Inferior parietal cortex (tissue), 1 donor: ENCODE results near the gene ZFYVE28.

Experiments used
- DNase-seq: peaks from one replicate; pipeline ENCODE4 v3.0.0-alpha.2; 2016; ENCODE audit errors: extremely low spot score

The ZFYVE28 gene

GRCh38 chr4:2368746-2369437, 49.6 kb downstream of the ZFYVE28 start:
- no peak for DNase-seq

- no peak for DNase-seq
These were observed 50.8 kb downstream of the ZFYVE28 start for GRCh38 chr4:2367626-2368025.

- DNase-seq: peak; percentile 57
These were observed 51.9 kb downstream of the ZFYVE28 start for GRCh38 chr4:2366252-2367192.

- no peak for DNase-seq
These were observed 52.6 kb downstream of the ZFYVE28 start for GRCh38 chr4:2365913-2366210.

- DNase-seq: no peak
These were observed 53.2 kb downstream of the ZFYVE28 start for GRCh38 chr4:2365054-2365912.

- no peak for DNase-seq
These were observed 53.8 kb downstream of the ZFYVE28 start for GRCh38 chr4:2364654-2365053.

GRCh38 chr4:2363951-2364653, 54.3 kb downstream of the ZFYVE28 start:
- no peak for DNase-seq

- DNase-seq: no peak
These were observed 55.3 kb downstream of the ZFYVE28 start for GRCh38 chr4:2363056-2363721.

- DNase-seq: no peak
These were observed 56.0 kb downstream of the ZFYVE28 start for GRCh38 chr4:2362266-2363055.

- no peak for DNase-seq
These were observed 56.8 kb downstream of the ZFYVE28 start for GRCh38 chr4:2361366-2362265.

GRCh38 chr4:2360396-2360730, 58.1 kb downstream of the ZFYVE28 start:
- no peak for DNase-seq

- DNase-seq: no peak
These were observed 58.7 kb downstream of the ZFYVE28 start for GRCh38 chr4:2359591-2360395.

GRCh38 chr4:2357821-2358745, 60.4 kb downstream of the ZFYVE28 start:
- DNase-seq: no peak

- DNase-seq: no peak
These were observed 62.0 kb downstream of the ZFYVE28 start for GRCh38 chr4:2356123-2357069.

- DNase-seq: no peak
These were observed 63.7 kb downstream of the ZFYVE28 start for GRCh38 chr4:2354760-2355159.

- DNase-seq: no peak
These were observed 64.3 kb downstream of the ZFYVE28 start for GRCh38 chr4:2354118-2354517.
